Fibroblast of mammary gland (primary cell): ENCODE results near the gene PLEKHA5.

Experiments used
- DNase-seq: peaks from one replicate; pipeline ENCODE4 v3.0.0-alpha.2; 2010; ENCODE audit warnings: low read depth
- H3K4me3 ChIP-seq: 2 replicates; pipeline ENCODE4 v1.5.1; 2011; ENCODE audit warnings: low read depth, mild to moderate bottlenecking, low read length, moderate library complexity; ENCODE audit not compliant: control insufficient read depth
- CTCF ChIP-seq: conservative IDR thresholded peaks from 2 replicates; pipeline ENCODE4 v1.5.1; 2011; ENCODE audit warnings: low read depth, low read length, inconsistent platforms; ENCODE audit not compliant: control insufficient read depth, insufficient read depth

Gene PLEKHA5

GRCh38 chr12:19196959-19197630 is 67.6 kb downstream of the PLEKHA5 start:
- no peak overlapping the region for H3K4me3 ChIP-seq
- no peak for TF ChIP-seq CTCF
- DNase-seq = no peak

GRCh38 chr12:19198272-19198671 is 68.7 kb downstream of the PLEKHA5 start:
- no peak overlapping the region for H3K4me3 ChIP-seq
- peak; percentile 68 for DNase-seq
- no peak for TF ChIP-seq CTCF

GRCh38 chr12:19199332-19199731 is 69.8 kb downstream of the PLEKHA5 start:
- TF ChIP-seq CTCF = no peak
- no peak overlapping the region for H3K4me3 ChIP-seq
- DNase-seq = no peak

GRCh38 chr12:19200261-19200660 is 70.7 kb downstream of the PLEKHA5 start:
- peak; percentile 72 for DNase-seq

GRCh38 chr12:19201661-19202060 is 72.1 kb downstream of the PLEKHA5 start:
- no peak for TF ChIP-seq CTCF
- DNase-seq = peak; percentile 45
- no peak overlapping the region for H3K4me3 ChIP-seq

More at GRCh38 chr12:19200261-19200660, 70.7 kb downstream of the PLEKHA5 start:
- no peak for TF ChIP-seq CTCF
- no peak overlapping the region for H3K4me3 ChIP-seq

GRCh38 chr12:19203013-19203412 is 73.5 kb downstream of the PLEKHA5 start:
- no peak for TF ChIP-seq CTCF
- DNase-seq = no peak
- no peak overlapping the region for H3K4me3 ChIP-seq
